Uterus (tissue), 2 donors: ENCODE data around the gene NRXN3.

Experiments used
- CTCF ChIP-seq, 4 experiments: fragments of 200-600 bp in 2 of 4; fragments of 450-650 bp in 2 of 4; sonication (generic) in 2 of 4; IDR thresholded peaks; one replicate each; pipeline ENCODE4 v1.5.1; 2016 to 2019; ENCODE audit warnings: antibody characterized with exemption in 4 of 4, mild to moderate bottlenecking in 2 of 4, moderate library complexity in 1 of 4
- POLR2A ChIP-seq, 2 donors: fragments of 450-650 bp; IDR thresholded peaks; one replicate each; pipeline ENCODE4 v1.6.1; 2016; ENCODE audit warnings: antibody characterized with exemption in 2 of 2, mild to moderate bottlenecking in 1 of 2, moderate library complexity in 1 of 2

- TF ChIP-seq CTCF (IDR thresholded peaks at IDR 0.05) (no peak), POLR2A (IDR thresholded peaks at IDR 0.05) (no peak)
Measured at GRCh38 chr14:78852040-78852439, 681.9 kb downstream of the NRXN3 start.
